HepG2 (cell line): ENCODE data around the gene ATP8B1. TPM values are rescaled to one million over a fixed set of nuclear protein-coding genes. Genes with fewer than 3 reads are reported as not detected.

ENCODE experiments used
- ATM ChIP-seq: fragments of 450-650 bp; IDR thresholded peaks from 2 replicates; pipeline ENCODE4 v1.7.1; 2017; ENCODE audit warnings: mild to moderate bottlenecking, borderline replicate concordance
- CTCF ChIP-seq: sonication (generic); formaldehyde crosslinking; IDR thresholded peaks from 2 replicates; pipeline ENCODE4 v1.5.0; 2020; ENCODE audit warnings: mild to moderate bottlenecking, missing genetic modification reagents, moderate library complexity
- ISL2 ChIP-seq: sonication (generic); formaldehyde crosslinking; IDR thresholded peaks from 2 replicates; pipeline ENCODE4 v1.5.0; 2020; ENCODE audit warnings: missing genetic modification reagents
- MAFG ChIP-seq: sonication (generic); formaldehyde crosslinking; IDR thresholded peaks from 2 replicates; pipeline ENCODE4 v1.5.1; 2020; ENCODE audit warnings: mild to moderate bottlenecking, missing genetic modification reagents
- MED13 ChIP-seq: sonication (generic); formaldehyde crosslinking; IDR thresholded peaks from 2 replicates; pipeline ENCODE4 v1.5.0; 2020; ENCODE audit warnings: missing genetic modification reagents
- NR2C2 ChIP-seq: sonication (generic); formaldehyde crosslinking; IDR thresholded peaks from 2 replicates; pipeline ENCODE4 v1.4.0; 2020; ENCODE audit warnings: missing genetic modification reagents, mild to moderate bottlenecking, moderate library complexity, borderline replicate concordance
- RNF219 ChIP-seq: sonication (generic); formaldehyde crosslinking; IDR thresholded peaks from 2 replicates; pipeline ENCODE4 v1.5.0; 2020; ENCODE audit warnings: mild to moderate bottlenecking, missing genetic modification reagents
- SNAI1 ChIP-seq: sonication (generic); formaldehyde crosslinking; IDR thresholded peaks from 2 replicates; pipeline ENCODE4 v1.5.0; 2020; ENCODE audit warnings: mild to moderate bottlenecking, missing genetic modification reagents, borderline replicate concordance
- TBL1XR1 ChIP-seq: fragments of 150-350 bp; IDR thresholded peaks from 2 replicates; pipeline ENCODE4 v1.6.1; 2014; ENCODE audit warnings: borderline replicate concordance, low read length; ENCODE audit not compliant: partially characterized antibody
- ZBTB21 ChIP-seq: sonication (generic); formaldehyde crosslinking; IDR thresholded peaks from 2 replicates; pipeline ENCODE4 v1.4.0; 2020; ENCODE audit warnings: missing genetic modification reagents
- ZGPAT ChIP-seq: IDR thresholded peaks from 2 replicates; pipeline ENCODE4 v1.6.1; 2016; ENCODE audit warnings: mild to moderate bottlenecking
- ZNF224 ChIP-seq: sonication (generic); formaldehyde crosslinking; IDR thresholded peaks from 2 replicates; pipeline ENCODE4 v1.5.0; 2020; ENCODE audit warnings: mild to moderate bottlenecking, missing genetic modification reagents
- ZNF230 ChIP-seq: sonication (generic); formaldehyde crosslinking; IDR thresholded peaks from 2 replicates; pipeline ENCODE4 v1.4.0; 2020; ENCODE audit warnings: mild to moderate bottlenecking, missing genetic modification reagents
- ZNF235 ChIP-seq: sonication (generic); formaldehyde crosslinking; IDR thresholded peaks from 2 replicates; pipeline ENCODE4 v1.8.1; 2023; ENCODE audit warnings: mild to moderate bottlenecking, missing genetic modification reagents, borderline replicate concordance
- ZNF609 ChIP-seq: sonication (generic); formaldehyde crosslinking; IDR thresholded peaks from 2 replicates; pipeline ENCODE4 v1.4.0; 2020; ENCODE audit warnings: mild to moderate bottlenecking, missing genetic modification reagents, borderline replicate concordance
- ZNF770 ChIP-seq: sonication (generic); formaldehyde crosslinking; IDR thresholded peaks from 2 replicates; pipeline ENCODE4 v1.5.0; 2020; ENCODE audit warnings: mild to moderate bottlenecking, missing genetic modification reagents
- polyA plus RNA-seq, 8 experiments: library from polyadenylated mRNA; depleted of rRNA in 3 of 8; stranded (reverse) in 7 of 8; unstranded in 1 of 8; fragments of >200 nt; fragmentation: Illumina TruSeq in 4 of 8; extraction: Trizol in 4 of 8; gene quantifications; 2 replicates each; pipeline versions ENCODE4 v1.2.1 to v1.2.3, GENCODE V29; 2011 to 2016; ENCODE audit warnings: low read depth in 4 of 8, missing spikeins in 1 of 8, mixed read lengths in 1 of 8; ENCODE audit not compliant: insufficient read depth in 1 of 8
- total RNA-seq, 5 experiments: library from RNA; depleted of rRNA; stranded (reverse); fragments of >200 nt; fragmentation: Illumina TruSeq; extraction: Trizol; gene quantifications; 2 replicates each; pipeline ENCODE4 v1.2.3, GENCODE V29; 2016; ENCODE audit warnings: low read depth in 1 of 5

Gene ATP8B1
- total and polyA plus RNA-seq, 2 of the 13 experiments (the other 11 are each of a cell fraction or from before 2014, with no cell fraction given) = 2.8 to 4.0 TPM

GRCh38 chr18:57772387-57772799, 30.7 kb downstream of the ATP8B1 start (continued):
- TF ChIP-seq CTCF = no peak
- TF ChIP-seq SNAI1 (CRISPR knock-in tag) = no peak
- no peak for TF ChIP-seq ZNF235
- peak; percentile 66 for TF ChIP-seq ZGPAT (CRISPR knock-in tag)
- TF ChIP-seq ZBTB21 (CRISPR knock-in tag) = no peak
- TF ChIP-seq TBL1XR1 = no peak
- TF ChIP-seq NR2C2 (CRISPR knock-in tag) = no peak
- TF ChIP-seq MED13 (CRISPR knock-in tag) = no peak
- peak; percentile 37; the same call in 1 of the 2 replicates for TF ChIP-seq ZNF609 (CRISPR knock-in tag)
- peak; percentile 55 for TF ChIP-seq ISL2
- no peak for TF ChIP-seq ZNF230 (CRISPR knock-in tag)
- TF ChIP-seq ZNF224 = peak; percentile 84; the same call in 1 of the 2 replicates
- no peak for TF ChIP-seq ATM
- no peak for TF ChIP-seq RNF219 (CRISPR knock-in tag)
- TF ChIP-seq ZNF770 (CRISPR knock-in tag) = no peak; the same call in 1 of the 2 replicates
- no peak for TF ChIP-seq MAFG
